HG03095 (cell line): ENCODE measurements around the gene PCED1B.

Experiments
- ATAC-seq: cut with Tn5 transposase; IDR thresholded peaks from one replicate; pipeline ENCODE4 v1.9.1; 2021; ENCODE audit warnings: moderate library complexity; ENCODE audit not compliant: unreplicated experiment

The PCED1B gene

GRCh38 chr12:47088021-47088944 lies 8.9 kb downstream of the PCED1B start:
- no peak for ATAC-seq

GRCh38 chr12:47091009-47091408 lies 11.6 kb downstream of the PCED1B start:
- ATAC-seq = no peak

- no peak for ATAC-seq
Observed at GRCh38 chr12:47094804-47095203, 15.4 kb downstream of the PCED1B start.

GRCh38 chr12:47095446-47096236 lies 16.2 kb downstream of the PCED1B start:
- no peak for ATAC-seq

- ATAC-seq = no peak
Observed at GRCh38 chr12:47097276-47097896, 18.0 kb downstream of the PCED1B start.

GRCh38 chr12:47098099-47098498 lies 18.7 kb downstream of the PCED1B start:
- ATAC-seq = no peak

- ATAC-seq = no peak
Observed at GRCh38 chr12:47099610-47100009, 20.2 kb downstream of the PCED1B start.

GRCh38 chr12:47100160-47100559 lies 20.7 kb downstream of the PCED1B start:
- no peak for ATAC-seq

- no peak for ATAC-seq
Observed at GRCh38 chr12:47102406-47102805, 23.0 kb downstream of the PCED1B start.

- ATAC-seq = no peak
Observed at GRCh38 chr12:47102845-47103651, 23.6 kb downstream of the PCED1B start.

GRCh38 chr12:47105914-47106674 lies 26.7 kb downstream of the PCED1B start:
- ATAC-seq = no peak

GRCh38 chr12:47107446-47107845 lies 28.0 kb downstream of the PCED1B start:
- ATAC-seq = no peak

GRCh38 chr12:47107926-47108325 lies 28.5 kb downstream of the PCED1B start:
- ATAC-seq = no peak

GRCh38 chr12:47110011-47110541 lies 30.7 kb downstream of the PCED1B start:
- no peak for ATAC-seq

GRCh38 chr12:47110718-47111391 lies 31.4 kb downstream of the PCED1B start:
- no peak for ATAC-seq

- ATAC-seq = no peak
Observed at GRCh38 chr12:47111392-47111778, 32.0 kb downstream of the PCED1B start.

GRCh38 chr12:47111854-47112253 lies 32.4 kb downstream of the PCED1B start:
- ATAC-seq = no peak

GRCh38 chr12:47112679-47113078 lies 33.3 kb downstream of the PCED1B start:
- no peak for ATAC-seq

GRCh38 chr12:47114481-47114892 lies 35.1 kb downstream of the PCED1B start:
- no peak for ATAC-seq
